HT-29 (cell line): ENCODE data around the gene SORD. TPM values are rescaled to one million over a fixed set of nuclear protein-coding genes. Genes with fewer than 3 reads are reported as not detected.

Source experiments
- DNase-seq: peaks from one replicate; pipeline ENCODE4 v3.0.0-alpha.2; 2015; ENCODE audit warnings: low spot score
- small RNA-seq: library from RNA; depleted of rRNA; stranded (forward); fragments of <200 nt; gene quantifications from one replicate; pipeline ENCODE3, GENCODE V24; 2014
- total RNA-seq: library from RNA; depleted of rRNA; stranded (reverse); fragments of >200 nt; shearing (Covaris generic); gene quantifications from 2 replicates; pipeline ENCODE4 v1.2.3, GENCODE V29; 2014; rRNA removed

The SORD gene
- total RNA-seq, 1 experiment from 2014 or later: 238 TPM

- no peak for DNase-seq
Observed at GRCh38 chr15:45116482-45117307, 93.7 kb downstream of the SORD start.

GRCh38 chr15:45117308-45118130 is 94.5 kb downstream of the SORD start:
- no peak for DNase-seq

GRCh38 chr15:45118131-45118588 is 95.2 kb downstream of the SORD start:
- DNase-seq: peak; percentile 95

DNA sequence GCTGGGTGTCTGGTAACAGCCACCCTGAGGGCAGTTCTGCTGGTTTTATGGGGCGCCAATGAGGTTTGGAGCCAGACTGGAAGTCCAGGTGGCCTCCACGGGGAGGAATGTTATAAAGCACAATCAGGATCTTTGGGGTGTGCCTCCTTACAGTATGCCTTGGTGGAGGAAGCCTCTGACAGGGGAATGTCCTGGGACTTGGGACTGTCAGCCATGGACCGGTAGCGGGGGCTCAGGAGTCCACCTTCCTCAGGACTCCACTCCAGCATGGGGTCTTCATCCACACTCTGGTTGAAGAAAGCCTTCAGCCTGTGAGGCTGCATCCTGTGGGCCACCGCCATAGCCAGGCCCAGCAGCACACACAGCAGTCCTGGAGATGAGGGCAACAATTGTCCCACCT is 96.0 kb downstream of the SORD start:
- no peak for DNase-seq

DNA sequence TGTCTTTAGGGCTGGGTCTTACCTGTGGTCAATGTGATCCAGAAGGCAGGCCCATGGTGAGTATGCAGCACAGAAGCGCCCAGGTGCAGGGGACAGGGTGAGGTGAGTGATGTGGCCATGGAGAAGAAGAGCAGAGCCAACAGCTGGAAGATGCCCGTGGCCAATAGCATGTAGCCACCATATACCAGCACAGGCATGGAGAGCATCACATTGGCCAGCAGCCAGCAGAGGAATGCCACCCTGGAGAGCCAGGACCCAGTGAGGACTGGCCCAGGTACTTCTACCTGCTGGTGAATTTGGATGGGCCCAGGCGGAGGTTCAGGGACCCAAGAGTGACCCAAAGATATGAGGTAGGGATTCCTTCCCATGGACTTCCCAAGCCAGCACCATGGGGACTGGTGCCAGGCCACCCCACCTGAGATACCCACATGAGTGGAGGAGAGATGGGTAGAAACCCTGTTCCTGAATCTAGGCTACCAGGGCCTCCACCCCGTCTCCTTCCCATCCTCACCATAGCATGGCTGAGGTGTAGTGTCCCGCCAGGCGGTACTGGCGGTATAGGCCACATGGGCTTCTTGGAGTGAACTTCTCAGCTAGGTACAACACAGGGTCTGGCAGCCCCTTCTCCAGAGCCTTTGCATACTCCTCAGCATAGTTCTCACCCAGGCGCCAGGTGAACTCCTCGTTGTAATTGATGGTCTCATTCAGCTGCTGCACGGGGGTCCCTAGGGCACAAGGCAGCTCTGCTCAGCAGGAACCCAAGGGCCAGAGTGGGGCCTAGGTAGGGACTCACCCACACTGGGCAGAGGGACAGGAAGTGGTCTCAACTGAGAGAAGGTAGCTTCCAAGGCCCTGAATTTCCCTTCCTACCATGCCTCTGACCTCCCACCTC is 97.3 kb downstream of the SORD start:
- no peak for DNase-seq

DNA sequence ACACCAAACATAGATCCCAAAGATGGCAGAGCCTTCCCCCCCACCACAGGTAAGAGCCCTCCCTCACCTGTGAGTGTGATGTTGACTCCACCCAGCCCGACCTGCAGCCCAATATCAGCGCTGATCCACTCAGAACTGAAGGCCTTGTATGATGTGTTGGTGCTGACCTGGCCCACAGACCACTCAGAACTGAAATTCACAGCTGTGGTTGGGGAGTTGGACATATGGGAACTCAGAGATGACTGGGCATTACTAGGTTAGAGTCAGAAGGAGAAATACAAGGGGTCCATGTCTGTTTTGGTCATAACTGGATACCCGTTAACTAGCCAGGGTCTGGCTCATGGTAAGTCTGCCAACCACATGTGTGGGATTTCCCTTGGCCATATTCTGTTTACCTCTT is 98.0 kb downstream of the SORD start:
- no peak for DNase-seq

GRCh38 chr15:45121706-45122417 is 98.9 kb downstream of the SORD start:
- DNase-seq: peak; percentile 71

GRCh38 chr15:45122719-45123118 is 99.7 kb downstream of the SORD start:
- DNase-seq: no peak

DNA sequence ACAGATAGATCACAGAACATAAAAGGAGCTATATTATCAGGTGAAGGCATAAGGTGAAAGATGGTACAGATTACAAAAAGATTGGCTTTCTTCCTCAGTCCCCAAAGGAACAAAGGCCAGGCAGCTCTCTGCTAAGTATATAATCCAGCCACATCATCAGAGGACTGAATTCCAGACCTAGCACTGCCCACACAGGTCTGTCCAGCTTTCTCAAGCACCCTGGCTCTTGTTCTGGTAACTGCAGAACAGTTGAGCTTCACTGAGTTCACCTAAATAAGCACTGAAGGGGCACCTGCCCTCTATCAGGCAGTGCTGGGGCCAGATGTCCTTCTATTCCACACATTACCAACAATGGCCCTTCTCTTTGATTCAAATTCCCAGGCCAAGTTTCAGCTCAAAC is 100.4 kb downstream of the SORD start:
- DNase-seq: peak; percentile 33

DNA sequence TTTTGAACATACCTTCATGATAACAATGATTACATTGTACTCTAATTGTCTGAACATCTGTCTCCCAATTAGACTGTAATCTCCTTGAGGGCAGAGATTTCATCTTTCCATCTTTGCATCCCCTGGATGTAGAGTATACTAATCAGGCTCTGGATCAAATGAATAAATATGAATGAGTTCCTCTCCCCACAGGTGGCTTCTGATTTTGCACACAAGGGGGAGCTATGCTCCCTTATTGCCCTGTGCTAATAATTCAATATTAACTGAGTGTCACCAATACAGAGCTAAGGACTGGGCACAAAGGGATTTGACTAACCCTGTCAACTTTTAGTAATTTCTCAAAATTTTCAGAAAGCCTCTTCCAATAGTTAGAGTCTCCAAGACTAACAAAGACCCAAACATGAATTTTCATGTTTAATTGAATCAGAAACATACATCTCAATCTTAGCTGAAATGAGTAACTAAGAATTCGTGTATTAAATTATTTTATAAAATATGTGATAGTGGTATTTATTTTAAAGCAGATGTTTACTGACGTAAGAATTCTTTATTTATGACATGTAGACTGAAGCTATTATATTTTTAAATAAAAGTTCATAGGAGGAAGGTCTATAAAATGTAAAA is 103.7 kb downstream of the SORD start:
- DNase-seq: peak; percentile 78

Small RNA genes within 50 kb of the gene (small RNA-seq; reads per million reads assigned to genes)
- gene RF00019: not detected
- not detected for gene RNU1-78P
- gene RNU6-966P: not detected

Other genes starting within 250 kb of the SORD start
- gene TERB2, start 66.5 kb upstream of the SORD start, total RNA-seq: not detected in 2 replicates
- 0.08 TPM in 2 replicates for gene DUOX2, start 91.0 kb downstream of the SORD start, total RNA-seq
- gene DUOXA2, start 91.1 kb downstream of the SORD start, total RNA-seq: not detected in 2 replicates
- gene DUOXA1, start 106.7 kb downstream of the SORD start, total RNA-seq: 0.23 and 0.26 TPM in 2 replicates
- 1.5 and 3.1 TPM in 2 replicates for gene DUOX1, start 106.8 kb downstream of the SORD start, total RNA-seq
- gene SHF, start 164.8 kb downstream of the SORD start, total RNA-seq: 8.6 and 11.2 TPM in 2 replicates
- not detected in 2 replicates for gene SLC28A2, start 229.0 kb downstream of the SORD start, total RNA-seq